Smooth muscle cell of the umbilical artery (primary cell): ENCODE results near the gene GYPC. TPM values are rescaled to one million over a fixed set of nuclear protein-coding genes. Genes with fewer than 3 reads are reported as not detected.

Experiments used
- total RNA-seq: library from RNA; depleted of rRNA; stranded (reverse); fragments of >200 nt; gene quantifications from 2 replicates; pipeline ENCODE4 v1.2.3, GENCODE V29; 2014

GYPC gene
- total RNA-seq = 37.4 and 38.0 TPM in 2 replicates

GRCh38 chr2:126655500-126656430 is at the start of gene GYPC:
TSS of gene GYPC (plus strand) at chr2:126656158. CDS start at chr2:126656264, 106 bp downstream.

Other genes with a start within 250 kb of the GYPC start
- not detected in 2 replicates for gene TEX51, start 242.7 kb downstream of the GYPC start, total RNA-seq